ENCODE results near the gene PRKN. TPM values are rescaled to one million over a fixed set of nuclear protein-coding genes. Genes with fewer than 3 reads are reported as not detected.

PRKN gene
- total RNA-seq: 0.16 and 0.19 TPM in 2 replicates

GRCh38 chr6:162727322-162728182 is at the start of gene PRKN, which contains the start of gene PACRG:
Gene PRKN, minus strand, starts transcription at chr6:162727766.
Gene PACRG, plus strand, starts transcription at chr6:162727974.

Other genes starting within 250 kb of the PRKN start
- not detected in 2 replicates for gene PACRG, start 208 bp upstream of the PRKN start, total RNA-seq

Data from bladder microvascular endothelial cell (primary cell).